NCI-H128 (cell line): ENCODE measurements around the gene KRT73.

Experiments
- DNase-seq: peaks from one replicate; lab custom pipeline; 2025; ENCODE audit not compliant: unreplicated experiment; lab: John Stamatoyannopoulos, UW

Gene KRT73

DNA sequence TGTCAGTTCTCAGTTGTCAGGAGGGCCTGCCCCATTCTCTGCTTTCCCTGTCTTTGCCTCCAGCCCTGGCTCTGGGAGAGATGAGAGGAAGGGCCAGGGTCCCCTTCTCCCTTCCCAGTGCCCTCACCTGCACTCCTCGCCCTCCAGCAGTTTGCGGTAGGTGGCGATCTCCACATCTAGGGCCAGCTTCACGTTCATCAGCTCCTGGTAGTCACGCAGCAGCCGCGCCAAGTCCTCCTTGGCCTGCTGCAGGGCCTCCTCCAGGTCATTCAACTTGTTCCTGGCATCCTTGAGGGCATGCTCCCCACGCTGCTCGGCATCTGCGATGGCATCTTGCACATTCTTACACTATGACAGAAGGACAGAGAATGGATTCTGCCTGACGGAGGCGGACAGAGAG, 28.3 kb upstream of the KRT73 start:
- DNase-seq, result no peak

DNA sequence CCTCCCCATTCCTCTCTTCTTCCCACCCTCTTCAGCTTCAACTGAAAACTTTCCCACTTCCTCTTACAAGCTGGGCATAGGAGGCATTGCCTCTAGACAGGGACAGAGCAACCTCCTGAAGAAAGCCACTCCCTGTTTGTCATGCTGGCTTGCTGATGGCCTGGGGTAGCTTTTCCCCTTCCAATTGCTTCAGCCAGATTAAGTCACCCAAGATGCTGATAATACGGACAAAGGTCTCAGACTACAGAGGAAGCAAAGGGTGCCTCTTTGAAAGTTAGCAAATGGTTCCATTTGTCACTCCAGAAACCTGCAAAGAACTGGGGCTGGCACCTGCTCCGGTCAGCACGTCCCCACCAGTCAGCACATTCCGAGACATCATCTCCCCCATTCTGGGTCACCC, 27.6 kb upstream of the KRT73 start:
- no peak for DNase-seq

DNA sequence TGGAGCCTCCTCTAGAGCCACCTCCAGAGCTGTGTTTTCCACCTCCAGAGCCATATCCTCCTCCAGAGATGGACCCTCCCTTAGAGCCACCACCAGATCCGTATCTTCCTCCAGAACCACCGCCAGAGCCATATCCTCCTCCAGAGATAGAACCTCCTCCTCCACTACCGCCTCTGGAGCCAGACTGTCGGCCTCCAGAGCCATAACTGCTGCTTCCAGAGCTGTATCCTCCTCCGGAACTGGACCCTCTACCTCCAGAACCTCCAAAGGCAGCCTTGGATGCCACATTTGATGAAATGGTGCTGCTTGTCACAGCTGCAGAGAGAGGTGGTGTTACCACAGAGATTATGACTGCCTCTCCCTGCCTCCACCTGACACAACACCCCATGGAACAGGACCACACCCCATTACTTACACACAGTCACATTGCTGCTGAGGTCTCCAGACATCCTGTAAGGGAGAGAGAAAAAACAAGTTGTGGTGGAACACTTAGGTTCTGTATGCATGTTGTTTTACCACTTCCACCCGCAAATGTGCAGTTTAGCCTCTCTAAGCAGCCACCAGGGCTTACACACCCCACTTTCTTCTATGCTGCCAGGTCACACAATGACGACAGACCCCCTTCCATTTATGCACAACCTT, 26.9 kb upstream of the KRT73 start:
- DNase-seq, result no peak

DNA sequence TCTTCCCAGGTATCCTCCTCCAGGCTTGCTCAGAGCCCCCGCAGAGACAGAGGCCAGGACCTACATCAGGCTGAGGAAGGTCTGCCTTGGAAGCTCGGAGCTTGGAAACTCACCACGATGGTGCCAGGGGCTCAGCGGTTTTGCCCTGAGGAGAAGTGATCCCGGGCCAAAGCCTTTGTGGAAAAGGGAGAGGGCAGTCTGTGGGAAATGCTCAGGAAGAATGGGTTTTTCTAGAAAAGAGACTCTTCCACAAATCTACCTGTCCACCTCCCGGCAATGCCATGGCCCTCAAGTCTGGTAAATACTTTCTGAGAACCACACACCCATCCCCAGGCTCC, 25.7 kb upstream of the KRT73 start:
- no peak for DNase-seq

DNA sequence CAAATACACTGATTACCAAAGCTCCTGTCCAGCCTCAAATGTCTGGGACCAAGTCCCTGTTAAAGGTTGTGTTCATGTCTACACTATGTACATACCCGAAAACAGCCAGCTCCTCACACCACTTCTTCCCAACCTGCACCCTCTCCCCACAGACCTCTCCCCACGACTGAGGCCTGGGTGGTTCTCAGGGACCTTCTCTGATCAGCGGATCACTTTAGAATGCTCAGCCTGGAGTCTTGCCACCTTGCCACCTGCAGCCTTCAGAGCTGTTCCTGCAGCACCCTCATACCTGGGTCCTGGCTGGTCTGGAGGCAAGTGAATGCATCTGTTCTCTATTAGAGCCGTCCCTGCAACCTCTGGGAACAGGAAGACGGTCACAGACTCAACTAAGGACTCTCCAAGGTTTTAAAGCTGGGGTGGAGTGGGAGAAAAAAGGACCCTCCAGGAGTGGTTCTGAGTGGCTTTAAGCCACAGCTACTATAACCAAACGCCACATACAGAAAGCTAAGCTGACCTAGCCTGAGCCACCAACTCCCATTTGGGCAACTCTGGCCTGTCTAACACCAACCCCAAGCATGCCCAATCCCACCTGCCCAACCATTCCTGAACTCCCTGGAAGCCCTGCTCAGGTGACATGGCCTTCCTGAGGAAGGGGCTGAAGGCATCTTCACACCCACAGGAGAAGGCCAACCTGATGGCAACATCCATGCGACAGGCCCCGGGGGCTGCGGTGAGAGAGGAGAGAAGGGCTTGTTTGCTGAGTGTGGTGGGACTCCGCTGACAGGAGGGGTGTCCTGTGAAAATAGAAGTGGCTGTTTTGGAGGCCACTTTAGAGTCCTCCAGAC, 25.1 kb upstream of the KRT73 start:
- no peak for DNase-seq

DNA sequence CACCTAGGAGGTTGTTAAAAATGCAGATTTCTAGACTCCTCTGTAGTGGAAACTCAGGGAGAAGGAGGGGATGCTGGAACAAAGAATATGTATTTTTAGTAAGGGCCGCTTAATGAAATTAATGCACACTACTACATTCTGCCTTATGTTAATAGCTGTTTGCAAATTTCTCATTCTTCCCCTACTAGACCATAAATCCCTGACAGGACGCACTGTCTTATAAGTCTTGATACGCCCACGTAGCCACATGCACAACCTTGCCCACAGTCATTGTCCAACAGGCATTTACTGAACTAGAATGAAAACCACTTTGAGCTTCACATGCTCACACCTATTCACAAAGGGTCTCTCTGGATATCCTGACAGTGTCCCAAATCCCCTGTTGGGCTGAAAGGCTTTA, 23.1 kb upstream of the KRT73 start:
- no peak for DNase-seq

DNA sequence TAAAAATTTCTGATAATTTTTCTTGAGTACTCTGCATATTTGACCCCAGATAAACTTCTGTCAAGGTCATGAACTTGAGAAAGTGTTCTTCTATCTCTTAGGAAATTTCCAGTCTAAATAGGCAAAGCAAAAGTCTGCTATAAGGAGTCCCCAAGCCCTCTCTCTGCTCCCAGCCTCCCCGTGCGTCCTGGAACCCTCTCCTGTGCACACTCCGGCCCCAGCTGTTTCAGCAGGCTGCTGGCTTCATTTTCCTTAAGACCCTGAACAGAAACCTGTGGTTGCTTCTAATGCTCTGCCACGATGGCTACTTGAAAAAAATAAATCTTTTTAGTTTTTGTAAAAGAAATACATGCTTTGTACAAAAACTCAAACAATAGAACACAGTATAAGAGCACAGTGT, 18.9 kb upstream of the KRT73 start:
- DNase-seq, result no peak

DNA sequence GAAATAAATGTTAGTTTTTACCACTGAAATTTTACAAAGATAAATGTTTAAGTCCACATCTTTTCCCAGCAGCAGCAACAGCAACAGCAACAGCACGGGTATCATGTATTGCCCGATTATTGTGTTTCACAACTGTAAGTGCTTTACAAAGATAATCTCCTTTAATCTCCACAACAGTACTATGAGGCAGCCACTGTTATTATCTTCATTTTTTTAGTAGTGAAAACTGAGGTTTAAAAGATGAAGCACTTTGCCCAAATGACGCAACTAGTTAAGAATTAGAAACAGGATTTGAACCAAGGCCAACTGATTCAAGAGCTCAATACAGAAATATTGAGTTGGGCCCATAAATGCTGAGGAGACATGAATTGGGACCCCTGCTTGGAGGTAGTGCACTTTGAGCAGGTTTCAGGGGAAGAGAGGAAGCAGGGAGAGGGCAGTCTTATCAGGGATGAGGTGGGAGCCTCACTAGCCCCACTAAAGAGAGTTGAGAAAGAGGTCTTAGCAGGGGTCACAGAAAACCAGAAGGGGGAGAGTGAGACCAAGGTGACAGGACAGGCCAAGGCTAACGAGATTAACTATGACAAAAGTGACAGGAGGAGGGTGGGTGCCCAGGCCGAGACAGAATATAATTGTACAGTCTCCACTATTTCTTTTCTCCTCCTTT, 18.4 kb upstream of the KRT73 start:
- DNase-seq, result no peak

DNA sequence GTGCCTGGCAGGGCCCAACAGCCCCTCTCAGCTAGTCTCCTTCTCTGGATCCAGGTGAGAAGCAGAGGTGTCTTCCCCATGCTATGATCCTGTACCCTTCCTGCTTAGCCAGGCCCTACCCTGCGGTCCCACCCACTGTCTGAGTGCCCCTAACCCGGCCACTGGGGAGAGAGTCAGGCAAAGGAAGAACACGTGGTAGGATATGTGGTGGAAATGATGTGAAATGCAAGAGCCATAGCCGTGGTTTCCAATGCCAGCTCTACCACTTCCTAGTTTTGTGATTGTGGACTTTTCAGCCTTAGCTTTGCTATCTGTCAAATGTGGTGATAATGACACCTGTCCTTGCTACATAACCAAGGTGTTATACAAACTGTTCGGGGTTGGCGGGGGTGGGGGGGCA, 17.8 kb upstream of the KRT73 start:
- no peak for DNase-seq

DNA sequence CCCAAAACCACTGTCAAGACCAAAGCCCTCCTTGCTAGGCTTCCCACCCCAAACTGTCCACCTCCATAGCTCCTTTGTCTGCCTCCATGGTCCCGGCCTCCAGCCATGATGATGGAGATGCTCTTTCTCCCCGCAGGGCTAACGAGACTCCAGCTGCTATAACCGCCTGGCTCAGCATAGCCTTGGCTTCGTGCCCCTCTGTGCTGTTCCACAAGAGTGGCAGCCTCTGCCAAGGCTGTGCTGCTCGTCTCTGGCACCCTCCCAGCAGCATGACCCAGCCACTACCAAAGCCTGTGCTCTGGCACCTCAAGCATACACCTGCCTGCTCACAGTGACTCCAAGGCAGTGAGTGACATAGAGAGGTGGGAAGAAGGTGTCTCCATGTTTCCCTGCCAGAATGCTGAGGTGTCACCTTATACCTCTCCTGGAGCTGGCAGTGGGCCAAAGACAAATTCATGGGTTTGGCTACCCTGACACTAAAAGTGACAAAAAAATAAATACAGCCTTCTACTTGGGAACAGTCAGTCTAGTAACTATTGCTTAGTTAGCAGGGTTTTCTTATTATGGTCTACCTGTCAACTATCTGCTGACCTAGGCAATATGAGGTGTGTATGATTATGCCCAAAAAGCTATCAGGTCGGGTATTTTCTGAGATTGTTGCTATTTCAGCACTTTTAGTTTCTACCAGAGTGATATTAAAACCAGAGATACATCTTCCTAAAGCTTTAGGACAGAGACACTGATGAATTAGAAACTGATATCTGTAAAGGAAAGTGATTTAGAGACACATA, 16.1 kb upstream of the KRT73 start:
- DNase-seq, result no peak

DNA sequence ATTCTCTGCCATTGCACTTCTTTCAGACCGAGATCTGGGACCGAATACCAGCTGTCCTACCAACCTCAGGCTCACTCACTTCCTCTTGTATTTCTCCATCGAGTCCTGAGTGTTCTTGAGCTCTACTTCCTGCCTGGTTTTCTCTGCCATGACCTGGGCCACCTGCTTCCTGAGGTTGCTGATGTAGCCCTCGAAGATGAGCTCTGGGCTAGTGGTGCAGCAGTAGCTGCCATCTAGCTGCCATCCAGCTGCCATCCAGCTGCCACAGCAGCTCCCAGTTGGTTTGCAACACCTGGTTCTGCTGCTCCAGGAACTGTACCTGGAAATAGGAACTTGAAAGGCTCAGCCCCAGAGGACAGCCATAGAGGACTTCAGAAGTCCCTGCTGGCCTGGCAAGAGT, 15.0 kb upstream of the KRT73 start:
- no peak for DNase-seq

DNA sequence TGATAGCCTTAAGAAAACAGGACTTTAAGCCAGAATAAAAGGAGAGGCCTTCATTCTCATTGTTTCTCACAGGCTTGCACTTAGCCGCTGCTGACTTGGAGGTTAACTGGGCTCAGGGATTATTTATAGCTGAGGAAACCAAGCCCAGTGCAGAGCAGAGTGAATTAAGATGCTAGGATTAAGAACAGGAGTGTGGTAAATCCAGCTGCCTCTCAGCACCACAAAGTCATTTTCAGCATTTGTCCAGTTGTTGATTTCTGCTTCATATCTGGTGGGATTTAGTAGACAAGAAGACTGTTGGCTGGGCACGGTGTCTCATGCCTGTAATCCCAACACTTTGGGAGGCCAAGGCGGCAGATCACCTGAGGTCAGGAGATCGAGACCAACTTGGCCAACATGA, 14.3 kb upstream of the KRT73 start:
- DNase-seq, result no peak

DNA sequence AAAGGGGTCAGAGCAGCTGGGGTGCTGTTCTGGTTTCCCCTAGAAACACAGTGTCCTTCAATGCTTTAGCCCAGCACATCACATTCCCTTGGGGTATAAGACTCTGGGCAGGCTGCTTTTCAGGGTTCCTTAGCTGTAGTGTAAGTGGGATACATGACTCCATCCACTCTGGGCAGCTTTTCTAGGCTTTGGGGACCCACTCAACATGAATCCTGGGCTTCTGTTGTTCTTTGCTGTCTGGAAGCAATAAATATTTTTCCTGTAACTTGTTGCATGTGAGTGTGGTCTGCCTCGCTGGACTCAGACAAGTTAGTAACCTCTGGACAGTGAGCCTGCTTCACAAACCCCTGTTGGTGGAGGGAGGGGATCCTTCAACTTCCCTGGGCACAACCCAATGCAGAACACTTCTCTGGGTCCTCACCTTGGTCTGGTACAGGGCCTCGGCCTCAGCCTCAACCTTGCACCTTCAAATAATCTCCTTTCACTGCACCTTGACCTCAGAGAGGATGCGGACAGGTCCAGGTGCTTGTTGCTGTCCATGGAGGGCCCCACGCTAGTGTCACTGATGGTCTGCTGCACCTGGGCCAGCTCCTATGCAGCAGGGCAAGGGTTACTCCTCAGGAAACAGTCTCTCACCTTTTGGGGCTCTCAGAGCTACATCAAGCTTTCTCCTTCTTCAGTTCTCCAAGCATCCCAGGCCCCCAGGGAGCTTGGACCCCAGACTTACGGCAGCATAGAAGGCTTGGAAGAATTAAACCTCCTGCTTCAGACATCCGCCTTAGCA, 13.5 kb upstream of the KRT73 start:
- no peak for DNase-seq

DNA sequence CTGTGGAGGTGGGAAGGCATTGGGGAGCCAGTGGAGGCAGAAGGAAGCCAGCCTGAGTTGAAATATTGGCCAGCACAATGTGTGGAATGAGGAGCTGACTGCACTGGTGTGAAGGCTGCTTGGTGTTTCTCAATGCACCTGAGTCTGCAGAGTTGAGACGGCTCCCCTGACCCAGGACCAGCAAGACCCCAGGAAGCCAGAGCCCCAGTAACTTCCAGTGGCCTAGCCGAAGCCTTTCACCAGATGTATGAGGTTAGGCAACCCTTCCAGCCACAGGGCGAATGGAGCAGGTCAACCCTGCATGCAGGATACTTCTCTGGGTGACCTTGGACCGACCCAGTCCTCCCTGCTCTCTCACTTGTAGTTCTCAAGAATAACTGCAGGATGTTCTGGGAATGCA, 12.9 kb upstream of the KRT73 start:
- no peak for DNase-seq

DNA sequence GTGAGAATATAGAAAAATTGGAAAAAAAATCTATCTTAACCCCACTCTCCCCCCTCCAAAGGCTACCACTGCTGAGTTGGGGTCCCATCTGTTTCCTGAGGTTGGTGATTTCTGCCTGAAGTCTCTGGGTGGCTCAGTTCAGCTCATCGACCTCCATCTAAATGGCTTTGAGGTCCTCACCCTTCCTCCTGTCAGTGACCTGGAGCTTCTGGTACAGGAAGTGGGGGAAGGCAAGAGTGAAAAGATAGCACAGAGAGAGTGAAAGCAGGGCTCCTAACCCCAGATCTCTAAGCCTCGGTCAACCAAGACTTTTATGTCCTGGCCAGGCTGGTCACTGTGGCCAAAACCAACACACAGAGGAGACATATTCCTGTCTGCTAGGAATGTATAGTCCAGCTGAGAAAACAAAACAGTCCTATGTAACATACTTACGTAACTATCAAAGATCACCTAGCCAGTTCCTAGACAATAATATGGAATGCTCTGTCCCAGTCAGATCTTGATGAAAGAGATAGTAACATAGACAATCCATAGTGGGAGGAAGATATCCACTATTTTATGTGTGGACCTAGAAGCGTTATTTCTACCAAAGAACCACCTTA, 12.3 kb upstream of the KRT73 start:
- no peak for DNase-seq

DNA sequence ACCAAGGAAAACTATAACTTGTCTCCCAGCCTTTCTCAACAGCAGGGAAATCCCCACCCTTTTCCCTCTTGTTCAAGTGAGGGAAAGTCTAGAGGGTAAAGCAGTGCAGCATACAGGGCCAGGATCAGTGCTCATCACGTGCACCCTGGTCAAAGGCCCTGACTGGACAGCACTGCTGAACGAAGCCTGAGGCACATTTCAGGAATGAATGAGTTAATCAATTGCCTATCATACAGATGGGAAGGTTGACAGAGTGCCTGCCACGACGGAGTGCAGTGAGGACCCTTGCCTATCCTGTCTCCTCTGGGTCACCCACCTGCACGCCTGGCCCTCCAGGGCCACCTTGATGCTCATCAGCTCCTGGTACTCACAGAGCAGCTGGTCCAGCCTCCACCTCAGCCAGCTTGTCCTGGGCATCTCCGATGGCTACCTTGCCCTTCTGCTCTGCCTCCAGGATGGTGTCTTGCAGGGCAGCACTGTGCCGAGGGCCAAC, 11.7 kb upstream of the KRT73 start:
- DNase-seq, result no peak

DNA sequence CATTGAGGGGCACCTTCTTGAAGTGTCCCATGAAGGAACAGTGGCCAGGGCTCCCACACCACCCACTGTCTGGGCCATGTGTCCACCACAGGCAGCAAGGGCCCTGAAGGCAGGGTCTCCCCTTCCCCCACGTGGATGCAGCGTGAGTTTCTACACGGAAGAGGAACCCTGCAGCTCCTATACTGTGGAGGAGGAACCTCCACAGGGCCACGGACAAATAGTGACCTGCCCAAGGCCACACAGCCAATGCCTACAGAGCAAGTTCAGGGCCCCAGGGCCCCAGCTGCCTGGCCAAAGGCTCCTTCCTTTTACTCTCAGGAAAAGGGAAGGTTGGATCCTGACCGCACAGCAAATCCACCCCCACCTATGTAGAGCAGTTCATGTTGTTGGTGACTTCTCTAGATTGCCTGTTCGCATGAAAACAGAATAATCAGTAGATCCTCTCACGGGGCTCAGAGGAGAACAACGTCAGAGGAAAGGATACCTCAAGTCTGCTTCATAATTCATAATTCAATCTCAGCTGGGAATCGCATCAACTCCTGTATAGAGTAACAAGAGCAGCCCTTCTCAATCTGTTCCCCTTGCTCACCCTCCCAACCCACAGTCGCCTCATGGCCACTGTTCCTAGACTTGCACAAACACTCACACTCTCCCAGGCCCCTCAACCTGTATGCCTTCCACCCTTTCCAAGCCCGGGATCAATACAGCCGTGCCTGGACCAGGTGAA, 11.1 kb upstream of the KRT73 start:
- DNase-seq, result no peak

DNA sequence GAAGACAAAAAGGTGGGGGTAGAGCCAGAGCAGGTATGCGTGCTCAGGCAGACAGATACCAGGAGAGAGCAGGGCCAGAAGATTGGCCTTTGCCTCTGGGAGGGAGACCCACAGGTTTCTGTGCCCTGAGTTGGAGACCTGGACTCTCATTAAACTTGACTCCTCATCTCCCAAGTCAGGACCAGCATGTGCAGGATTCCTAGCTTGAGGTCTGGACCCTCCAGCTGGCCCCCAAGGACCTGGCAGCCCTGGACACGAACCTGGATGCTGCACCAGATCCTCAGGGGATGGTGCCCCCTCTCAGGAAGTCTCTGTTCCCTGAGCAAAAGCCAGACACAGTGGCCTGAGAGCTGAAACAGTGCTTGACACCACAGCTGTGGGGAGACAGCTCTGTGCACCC, 10.5 kb upstream of the KRT73 start:
- no peak for DNase-seq

DNA sequence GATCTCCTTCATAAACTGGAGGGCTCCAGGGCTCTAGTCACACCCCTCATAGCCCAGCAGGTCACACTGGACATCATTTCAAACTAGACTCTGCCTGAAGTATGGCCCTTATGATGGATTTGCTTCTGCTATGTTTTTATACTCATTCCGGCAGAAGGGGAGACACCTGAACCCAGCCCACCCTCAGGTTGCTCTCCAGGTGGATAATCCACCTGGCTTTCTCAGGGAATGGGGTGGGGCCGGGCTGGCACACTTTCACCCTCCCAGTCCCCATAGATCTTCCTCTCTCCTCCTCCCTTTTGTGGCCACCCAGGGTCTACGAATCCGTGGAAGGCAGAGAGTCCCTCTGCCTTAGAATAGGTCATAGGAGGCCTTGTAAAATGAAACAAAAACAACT, 9.8 kb upstream of the KRT73 start:
- no peak for DNase-seq
